Measurements from ENCODE around the gene LOXL1.
"Not testable (repeated sequence)": the region's sequence is repeated elsewhere in the genome, so short reads cannot be mapped to it uniquely, and the experiment has no call there.

LOXL1 gene

DNA sequence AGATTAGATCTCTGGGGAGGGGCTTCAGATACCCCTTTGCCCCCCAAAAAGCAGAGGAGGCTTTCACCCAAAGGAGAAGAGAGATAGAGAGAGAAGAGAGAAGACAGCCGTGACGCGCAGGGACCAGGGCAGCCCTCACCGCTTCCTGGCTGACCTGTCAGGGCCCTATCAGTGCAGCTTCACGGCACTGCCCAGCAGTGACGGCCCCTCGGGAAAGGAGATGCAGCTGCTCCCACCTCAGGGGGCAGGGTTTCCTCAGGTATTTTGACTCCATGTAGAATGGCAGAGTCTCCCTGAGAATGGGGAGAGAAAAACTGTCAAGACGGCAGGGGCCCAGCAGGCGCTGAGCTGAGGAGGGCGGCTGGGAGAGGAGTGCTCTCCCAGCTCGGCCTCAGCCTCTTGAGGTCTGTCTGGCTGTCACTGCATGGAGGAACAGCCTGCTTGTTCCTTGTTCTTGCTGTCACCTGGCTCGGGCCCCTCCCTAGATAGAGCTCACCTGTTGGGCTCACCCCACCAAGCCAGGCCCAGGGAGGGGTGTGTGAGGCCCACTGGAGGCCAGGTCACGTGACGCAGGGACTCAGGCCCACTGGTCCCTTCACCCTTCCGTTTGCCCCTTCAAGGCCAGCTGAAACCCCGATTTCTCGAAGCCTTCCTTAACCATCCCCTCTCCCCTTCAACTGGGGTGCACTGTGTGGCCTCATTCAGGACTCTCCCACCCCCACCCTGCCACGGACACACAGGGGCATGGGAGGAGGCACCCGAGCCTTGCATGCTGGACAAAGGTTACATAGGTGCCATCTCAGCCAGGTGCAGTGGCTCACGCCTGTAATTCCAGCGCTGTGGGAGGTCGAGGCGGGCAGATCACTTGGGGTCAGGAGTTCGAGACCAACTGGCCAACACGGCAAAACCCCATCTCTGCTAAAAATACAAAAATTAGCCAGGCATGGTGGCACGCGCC lies 28.2 kb downstream of the LOXL1 start:
- DNase-seq (ENCODE audit: low spot score) = no peak

DNA sequence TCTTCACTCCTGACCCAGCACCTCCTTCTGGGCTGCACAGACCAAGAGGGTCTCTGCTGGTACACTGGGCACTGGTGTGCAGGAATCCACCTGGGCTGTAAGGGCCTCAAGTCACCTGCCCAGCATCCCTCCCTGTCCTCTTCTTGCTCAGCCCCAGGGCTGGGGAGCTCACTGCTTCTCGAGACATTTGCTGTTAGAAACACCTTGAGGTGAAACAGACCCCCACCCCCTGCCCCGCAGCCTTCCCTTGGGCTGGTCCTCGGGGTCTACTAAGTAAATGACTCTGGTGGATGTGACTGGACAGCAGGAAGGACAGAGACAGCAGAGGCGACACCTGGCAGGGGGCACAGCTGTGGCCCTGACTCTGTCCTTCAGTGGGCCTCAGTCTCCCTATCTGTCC lies 29.1 kb downstream of the LOXL1 start:
- no peak for DNase-seq (ENCODE audit: low spot score)

DNA sequence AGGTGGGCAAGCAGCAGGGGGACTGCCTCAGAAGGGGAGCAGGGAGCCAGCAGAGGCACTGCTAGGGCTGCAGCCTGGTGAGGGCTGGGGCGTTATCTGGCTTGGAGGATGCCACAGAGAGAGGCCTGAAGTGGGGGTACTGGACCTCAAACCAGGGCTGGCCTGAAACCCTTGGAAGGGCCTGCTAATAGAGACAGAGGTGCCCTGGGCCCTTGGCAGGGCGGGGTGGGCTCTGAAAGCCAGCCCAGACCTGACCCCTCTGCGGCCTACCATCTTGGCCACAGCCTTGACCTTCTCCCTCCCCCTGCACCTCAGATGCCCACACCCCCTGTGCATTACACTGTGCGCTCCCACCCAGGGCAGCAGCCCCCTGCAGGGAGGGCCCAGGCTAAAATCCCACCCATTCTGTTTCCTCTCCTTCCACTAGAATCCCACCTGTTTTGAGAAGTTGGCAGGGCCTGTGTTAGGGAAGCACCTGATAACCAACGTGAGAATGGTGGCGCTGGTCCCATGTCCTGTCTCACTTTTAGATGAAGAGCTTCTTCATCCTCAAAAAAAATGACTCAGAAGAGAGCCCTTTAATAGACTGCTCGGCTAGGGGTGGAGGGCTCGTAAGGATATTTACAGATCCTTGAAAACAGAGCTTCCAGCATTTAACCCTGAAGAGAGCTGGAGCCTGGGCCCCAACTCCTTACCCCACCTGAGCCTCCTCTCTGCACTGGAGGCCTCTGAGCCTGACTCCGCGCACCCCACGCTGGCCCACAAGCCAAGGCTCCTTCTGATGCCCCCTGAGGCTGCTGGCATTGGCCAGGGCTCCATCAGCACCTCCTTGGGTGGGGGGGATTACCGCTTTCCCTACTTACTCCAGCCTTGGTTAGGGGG lies 29.8 kb downstream of the LOXL1 start:
- no peak for DNase-seq (ENCODE audit: low spot score)

DNA sequence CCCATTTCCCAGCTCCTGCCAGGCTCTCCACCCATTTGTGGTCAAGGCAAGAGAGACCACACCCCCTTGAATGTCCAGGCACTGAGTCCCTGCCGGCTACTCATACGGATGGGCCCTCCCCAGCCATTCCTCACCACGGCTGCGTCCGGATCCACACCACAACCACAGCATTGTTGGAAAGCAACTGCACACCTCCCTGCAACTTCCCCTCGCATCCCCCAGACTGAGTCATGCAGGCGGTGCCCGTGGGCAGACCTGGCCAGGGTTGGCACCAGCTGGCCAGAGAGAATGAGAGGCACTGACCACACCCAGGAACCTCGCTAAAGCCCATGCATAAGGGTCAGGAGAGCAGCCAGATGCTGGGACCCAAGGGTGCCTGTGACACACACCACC lies 30.5 kb downstream of the LOXL1 start:
- no peak for DNase-seq (ENCODE audit: low spot score)

DNA sequence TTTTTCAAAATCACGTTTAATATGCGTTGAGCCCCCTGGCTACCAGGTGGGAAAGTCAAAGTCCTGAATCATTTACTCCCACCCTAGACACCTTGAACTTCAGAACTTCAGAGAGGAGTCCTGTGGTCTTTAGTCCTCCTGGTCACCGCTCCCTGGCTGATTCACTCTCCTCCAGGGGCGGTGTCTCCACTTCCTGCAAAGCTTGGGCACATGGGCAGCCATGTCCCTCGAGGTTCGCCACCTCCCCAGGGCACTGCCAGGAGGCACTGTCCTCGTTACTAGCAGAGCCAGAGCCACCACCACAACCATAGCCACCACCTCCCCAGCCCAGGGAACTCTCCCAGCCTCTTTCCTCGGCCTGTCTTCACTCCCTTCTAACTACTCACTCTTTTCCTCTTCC lies 31.0 kb downstream of the LOXL1 start:
- DNase-seq (ENCODE audit: low spot score) = no peak

DNA sequence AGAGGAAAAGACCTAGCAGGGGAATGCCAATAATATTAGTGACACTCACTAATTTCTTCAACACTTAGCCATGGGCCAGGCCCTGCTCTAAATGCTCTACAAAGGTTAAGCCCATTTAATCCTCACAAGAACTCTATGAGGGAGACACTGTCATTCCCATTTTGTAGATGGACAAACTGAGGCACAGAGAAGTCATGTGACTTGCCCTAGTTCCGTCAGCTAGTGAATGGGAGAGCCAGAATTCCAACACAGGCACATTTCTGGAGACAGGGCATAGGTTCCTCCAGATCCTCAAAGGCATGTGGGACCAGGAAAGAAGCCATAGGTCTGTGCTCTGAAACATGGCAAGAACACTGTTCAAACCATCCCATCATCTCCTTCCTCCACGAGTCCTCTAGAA lies 31.5 kb downstream of the LOXL1 start:
- DNase-seq (ENCODE audit: low spot score) = no peak

DNA sequence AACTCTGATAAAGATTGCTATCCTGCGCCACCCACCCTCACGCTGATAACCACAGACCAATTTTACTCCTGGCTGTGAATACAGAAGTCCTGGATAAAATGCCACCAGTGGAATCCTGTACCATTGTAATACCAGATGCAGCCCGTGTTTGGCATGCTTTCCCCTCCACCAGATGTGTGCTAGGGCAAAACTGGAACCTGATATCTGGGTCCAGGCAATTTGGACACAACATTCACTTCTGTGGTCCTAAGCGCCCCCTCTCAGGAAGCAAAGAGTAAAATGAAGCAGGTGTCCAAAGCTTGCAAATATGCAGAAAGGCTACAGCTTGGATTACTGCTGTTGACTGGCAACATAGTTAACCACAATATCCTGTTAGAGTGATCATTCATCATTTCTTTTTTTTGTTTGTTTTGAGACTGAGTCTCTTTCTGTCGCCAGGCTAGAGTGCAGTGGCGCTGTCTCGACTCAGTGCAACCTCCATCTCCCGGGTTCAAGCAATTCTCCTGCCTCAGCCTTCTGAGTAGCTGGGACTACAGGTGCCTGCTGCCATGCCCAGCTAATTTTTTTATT lies 32.8 kb downstream of the LOXL1 start:
- DNase-seq (ENCODE audit: low spot score) = no peak

DNA sequence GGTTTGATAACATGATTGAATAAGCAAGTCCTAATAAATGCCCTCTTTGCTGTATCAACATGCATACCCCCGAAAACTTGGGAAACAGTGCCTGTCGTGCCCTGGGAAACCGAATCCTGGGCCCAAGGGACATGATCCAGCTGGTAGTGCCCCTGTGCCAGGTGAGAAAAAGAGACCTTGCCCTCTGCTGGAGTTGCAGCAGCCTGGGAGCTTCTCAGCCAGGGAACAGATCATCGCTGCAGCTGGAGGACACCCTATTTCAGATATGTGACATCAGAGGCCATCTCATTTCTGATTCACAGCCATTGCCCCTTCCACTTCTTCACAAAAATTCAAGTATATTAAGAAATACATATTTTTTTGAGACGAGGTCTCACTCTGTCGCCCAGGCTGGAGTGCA lies 33.5 kb downstream of the LOXL1 start:
- DNase-seq (ENCODE audit: low spot score) = no peak

DNA sequence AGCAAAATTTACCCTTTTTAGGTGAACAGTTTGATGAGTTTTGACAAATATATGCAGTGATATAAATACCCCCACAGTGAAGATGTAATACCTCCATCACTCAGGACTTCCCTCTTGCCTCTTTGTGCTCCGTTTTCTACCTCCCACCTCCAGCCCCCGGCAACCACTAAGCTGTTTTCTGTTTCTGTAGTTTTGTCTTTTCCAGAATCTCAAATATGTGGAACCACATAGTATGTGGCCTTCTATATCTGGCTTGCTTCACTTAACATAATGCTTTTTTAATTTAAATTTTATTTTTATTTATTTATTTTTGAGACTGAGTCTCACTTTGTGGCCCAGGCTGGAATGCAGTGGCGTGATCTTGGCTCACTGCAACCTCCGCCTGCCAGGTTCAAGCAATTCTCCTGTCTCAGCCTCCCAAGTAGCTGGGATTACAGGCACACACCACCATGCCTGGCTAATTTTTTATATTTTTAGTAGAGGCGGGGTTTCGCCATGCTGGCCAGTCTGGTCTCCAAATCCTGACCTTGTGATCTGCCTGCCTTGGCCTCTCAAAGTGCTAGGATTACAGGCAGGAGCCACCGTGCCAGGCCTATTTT lies 34.3 kb downstream of the LOXL1 start:
- not testable (repeated sequence) for DNase-seq (ENCODE audit: low spot score)

DNA sequence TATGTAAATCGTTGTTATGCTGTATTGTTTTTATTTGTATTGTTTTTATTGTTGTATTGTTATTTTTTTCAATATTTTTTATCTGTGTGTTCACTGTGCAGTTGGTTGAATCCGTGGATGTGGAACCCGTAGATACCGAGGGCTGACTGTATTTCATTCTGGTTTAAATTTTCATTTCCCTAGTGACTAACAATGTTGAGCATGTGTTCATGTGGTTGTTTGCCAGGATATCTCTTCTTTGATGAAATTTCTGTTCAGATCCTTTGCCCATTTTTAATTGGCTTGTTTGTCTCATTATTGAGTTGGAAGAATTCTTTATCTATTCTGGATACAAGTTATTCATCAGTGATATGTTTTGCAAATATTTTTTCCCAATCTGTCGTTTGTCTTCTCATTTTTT lies 36.2 kb downstream of the LOXL1 start:
- no peak for DNase-seq (ENCODE audit: low spot score)

DNA sequence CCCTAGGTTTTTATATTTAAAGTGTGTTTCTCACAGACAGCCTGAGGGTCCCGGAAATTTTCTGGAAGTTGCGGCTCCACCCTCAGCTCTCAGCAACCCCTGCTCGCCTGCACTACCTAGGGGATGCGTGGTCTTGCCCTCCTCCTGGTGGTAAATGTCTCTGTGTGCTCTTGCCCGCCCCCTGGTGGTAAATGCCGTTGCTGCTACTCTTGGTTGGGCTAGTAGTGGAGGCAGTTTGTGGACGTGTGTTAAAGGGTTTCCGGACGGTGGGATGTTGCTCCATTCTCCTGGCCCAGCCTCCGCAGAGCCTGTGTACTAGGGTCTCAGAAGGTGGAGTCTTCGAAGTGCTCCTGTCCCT lies 38.5 kb downstream of the LOXL1 start:
- DNase-seq (ENCODE audit: low spot score) = peak; percentile 69

DNA sequence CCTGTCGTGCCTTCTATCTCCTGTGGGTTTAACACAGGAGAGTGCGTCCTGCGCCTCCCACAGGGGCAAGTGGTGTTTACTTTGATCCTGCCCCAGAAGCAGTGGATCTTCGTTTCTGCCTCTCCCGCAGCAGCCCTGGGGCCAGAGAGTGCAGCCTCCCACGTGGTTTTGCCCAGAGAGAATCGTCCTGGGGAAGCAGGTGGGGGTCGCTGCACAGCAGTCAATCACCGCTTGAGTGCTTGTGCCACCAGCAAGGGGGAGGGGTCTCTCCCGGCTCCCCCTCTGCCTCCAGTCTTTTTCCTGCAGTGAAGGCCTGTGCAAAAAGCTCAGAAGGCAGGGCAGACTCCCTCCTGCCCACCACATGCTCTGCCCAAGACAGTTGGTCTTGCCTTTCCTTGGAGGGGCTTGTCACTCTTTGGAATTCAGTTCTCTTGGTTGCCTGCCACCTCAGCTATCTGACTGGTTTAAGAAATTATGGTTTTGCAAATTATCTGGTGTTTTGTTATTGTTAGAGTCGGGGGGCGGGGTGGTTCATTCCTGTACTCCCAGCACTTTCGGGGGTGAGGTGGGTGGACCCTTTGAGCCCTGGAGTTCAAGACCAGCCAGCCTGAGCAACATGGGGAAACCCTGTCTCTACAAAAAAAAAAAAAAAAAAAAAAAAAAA lies 39.0 kb downstream of the LOXL1 start:
- DNase-seq (ENCODE audit: low spot score) = no peak

DNA sequence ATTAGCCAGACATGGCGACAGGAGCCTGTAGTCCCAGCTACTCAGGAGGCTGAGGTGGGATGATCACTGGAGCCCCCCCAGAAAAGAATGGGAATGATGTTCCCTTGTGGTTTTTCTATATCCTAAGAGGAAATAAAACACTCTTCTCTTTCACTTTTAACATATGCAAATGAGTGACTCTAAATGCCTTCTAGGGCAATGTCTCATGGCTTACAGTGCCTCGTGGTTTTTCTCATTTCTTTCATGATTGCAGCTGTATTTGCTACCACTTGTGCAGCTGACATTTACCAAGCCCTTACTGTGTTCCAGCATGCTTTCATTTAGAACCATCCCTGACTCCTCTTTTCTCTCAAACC lies 39.5 kb downstream of the LOXL1 start:
- no peak for DNase-seq (ENCODE audit: low spot score)

DNA sequence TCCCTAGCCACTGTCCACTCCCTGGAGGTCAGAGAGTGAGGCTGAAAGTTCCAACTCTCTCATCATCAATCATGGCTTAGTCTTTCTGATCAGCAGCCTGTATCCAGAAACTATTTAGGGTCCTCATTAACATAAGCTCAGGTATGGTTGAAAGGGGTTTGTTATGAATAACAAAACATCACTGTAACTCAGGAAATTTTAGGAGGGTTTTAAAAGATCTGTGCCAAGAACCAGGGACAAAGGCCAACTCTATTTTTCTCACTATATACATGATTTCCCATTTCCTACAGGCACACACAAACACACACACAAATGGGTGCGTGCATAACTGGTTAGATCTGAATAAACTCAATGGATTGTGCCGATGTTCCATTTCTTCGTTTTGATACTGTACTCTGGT lies 42.2 kb downstream of the LOXL1 start:
- DNase-seq (ENCODE audit: low spot score) = no peak

DNA sequence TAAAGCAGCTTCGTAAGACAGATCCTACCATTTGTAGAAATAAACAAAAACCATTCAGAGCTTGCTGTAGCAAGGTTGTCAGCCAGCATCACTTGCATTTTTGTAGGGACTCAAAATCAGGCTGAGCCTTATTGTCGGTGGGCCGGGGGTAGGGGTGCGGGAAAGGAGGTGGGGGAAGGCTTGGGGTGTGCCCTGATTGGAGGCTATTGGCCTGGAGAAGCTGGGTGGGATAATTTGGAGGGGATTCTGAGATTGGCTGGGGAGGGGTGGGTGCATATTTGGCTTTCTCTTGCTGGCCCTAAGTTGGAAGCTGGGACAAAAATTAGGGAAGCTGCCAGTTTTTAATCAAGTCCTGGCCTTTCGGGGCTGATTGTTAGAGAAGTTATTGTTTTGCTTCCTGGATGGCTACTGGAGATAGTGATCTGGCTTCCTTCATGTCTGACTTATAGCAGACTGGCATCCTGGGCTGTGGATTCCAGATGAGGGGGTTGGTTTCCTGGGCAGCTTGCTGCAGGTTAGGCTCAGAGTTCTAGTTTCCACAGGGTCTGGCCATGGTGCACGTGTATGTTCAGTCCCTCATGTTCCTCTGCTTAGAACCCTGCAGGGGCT lies 43.0 kb downstream of the LOXL1 start:
- DNase-seq (ENCODE audit: low spot score) = no peak

DNA sequence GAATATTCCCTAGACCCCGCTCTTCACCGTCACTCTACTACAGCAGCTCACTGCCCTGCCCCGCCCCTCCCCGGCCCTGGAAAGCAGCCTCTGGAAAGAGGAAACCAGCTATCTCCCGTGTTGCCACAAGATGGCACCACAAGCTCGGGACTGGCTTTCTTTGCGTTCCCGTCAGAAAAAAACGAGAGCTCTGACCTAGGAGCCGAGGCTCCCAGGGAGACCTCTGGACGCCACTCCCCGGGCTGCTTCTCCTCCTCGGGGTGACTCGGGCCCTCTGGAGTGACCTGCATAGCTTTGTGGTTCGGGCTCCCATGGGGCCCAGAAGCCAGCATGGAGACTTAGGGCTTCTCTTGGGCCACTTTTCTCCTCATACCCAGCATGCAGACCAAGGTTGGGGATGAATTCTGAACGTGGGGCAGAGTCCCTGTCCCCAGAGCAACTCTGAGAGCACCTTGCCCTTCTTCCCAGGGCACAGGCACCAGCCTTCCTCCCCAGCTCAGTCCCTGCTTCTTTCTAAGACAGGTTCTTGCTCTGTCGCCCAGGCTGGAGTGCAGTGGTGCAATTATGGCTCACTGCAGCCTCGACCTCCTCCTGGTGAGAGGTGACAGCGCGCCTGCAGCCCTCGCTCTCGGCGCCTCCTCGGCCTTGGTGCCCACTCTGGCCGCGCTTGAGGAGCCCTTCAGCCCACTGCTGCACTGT lies 46.9 kb downstream of the LOXL1 start:
- DNase-seq (ENCODE audit: low spot score) = peak; percentile 84

DNA sequence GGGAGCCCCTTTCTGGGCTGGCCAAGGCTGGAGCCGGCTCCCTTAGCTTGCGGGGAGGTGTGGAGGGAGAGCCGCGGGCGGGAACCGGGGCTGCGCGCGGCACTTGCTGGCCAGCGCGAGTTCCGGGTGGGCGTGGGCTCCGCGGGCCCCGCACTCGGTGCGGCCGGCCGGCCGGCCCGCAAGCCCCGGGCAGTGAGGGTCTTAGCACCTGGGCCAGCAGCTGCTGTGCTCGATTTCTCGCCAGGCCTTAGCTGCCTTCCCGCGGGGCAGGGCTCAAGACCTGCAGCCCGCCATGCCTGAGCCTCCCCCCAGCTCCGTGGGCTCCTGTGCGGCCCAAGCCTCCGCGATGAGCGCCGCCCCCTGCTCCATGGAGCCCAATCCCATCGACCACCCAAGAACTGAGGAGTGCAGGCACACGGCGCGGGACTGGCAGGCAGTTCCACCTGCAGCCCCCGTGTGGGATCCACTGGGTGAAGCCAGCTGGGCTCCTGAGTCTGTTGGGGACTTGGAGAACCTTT lies 47.5 kb downstream of the LOXL1 start:
- DNase-seq (ENCODE audit: low spot score) = not testable (repeated sequence)

DNA sequence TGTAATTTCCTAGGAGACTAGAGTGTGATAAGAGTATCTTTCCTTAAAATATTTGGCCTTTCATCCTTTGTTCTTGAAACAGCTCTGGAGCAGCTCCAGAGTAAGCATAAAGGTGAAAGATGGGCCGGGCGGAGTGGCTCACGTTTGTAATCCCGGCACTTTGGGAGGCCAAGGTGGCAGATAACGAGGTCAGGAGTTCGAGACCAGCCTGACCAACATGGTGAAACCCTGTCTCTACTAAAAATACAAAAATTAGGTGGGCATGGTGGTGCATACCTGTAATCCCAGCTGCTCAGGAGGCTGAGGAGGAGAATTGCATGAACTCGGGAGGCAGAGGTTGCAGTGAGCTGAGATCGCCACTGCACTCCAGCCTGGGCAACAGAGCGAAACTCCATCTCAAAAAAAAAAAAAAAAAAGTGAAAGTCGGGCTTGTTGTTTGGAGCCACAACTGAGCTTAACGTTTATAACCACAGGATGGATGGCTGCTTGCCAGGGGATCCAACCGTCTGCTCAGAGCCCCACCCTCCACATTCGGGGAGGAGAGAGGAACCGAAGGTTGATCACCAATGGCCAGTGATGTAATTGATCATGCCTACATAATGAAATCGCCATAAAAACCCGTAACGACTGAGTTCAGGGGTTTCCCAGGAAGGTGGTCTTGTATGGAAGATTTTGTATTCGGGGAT lies 49.3 kb downstream of the LOXL1 start:
- DNase-seq (ENCODE audit: low spot score) = not testable (repeated sequence)

DNA sequence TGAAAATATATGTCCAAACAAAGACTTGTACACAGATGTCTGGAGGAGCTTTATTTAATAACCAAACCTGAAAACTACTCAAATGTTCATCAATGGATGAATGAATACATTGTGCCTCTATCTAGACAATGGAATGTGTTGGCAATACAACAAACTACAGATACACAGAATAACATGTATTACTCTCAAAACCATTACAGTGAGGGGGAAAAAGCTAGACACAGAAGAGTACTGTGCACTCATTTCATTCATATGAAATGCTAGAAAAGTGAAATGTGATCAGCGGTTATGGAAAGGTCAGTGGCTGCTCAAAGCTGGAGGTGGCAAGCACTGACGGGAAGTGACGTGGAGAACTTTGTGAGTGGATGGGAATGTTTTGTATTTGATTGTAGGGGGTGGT lies 52.6 kb downstream of the LOXL1 start:
- no peak for DNase-seq (ENCODE audit: low spot score)

DNA sequence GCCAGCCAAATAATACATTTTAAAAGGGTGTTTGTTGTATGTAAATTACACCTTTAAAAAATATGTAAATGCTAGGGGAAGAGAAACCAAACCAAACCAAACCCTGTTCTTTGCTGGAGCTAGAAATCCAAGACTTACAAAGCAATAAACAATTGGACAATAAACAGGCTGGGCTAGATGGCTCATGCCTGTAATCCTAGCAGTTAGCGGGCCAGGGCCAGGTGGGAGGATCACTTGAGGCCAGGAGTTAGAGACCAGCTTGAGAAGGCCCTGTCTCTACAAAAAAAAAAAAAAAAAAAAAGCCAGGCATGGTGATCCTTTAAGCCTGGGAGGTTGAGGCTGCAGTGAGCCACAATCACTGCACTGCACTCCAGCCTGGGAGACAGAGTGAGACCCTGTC lies 53.4 kb downstream of the LOXL1 start:
- no peak for DNase-seq (ENCODE audit: low spot score)

Data from cerebellar cortex (tissue), 1 donor.